T47D (cell line): ENCODE measurements around the gene TMEM37.
A peak's percentile ranks its signal among the peaks of the same experiment; 100 is the strongest.

Experiments
- DNase-seq, 2 experiments: peaks; one replicate each; pipeline versions ENCODE4 v3.0.0 to v3.0.0-alpha.2; 2011 to 2012; ENCODE audit warnings: low read depth in 1 of 2, low spot score in 1 of 2
- JUND ChIP-seq: IDR thresholded peaks from 2 replicates; pipeline ENCODE4 v1.6.1; 2012; ENCODE audit warnings: low read depth
- in situ Hi-C: cut with HindIII; loops from 2 replicates; pipeline ENCODE4 v1.10.0; 2016; ENCODE audit warnings: low sequenced_read_pairs, low pct_unique_long_range_greater_than_20kb

The TMEM37 gene

GRCh38 chr2:119422360-119423107 lies 9.1 kb upstream of the TMEM37 start:
- TF ChIP-seq JUND, result no peak
- in situ Hi-C loops, result no loop called here
- no peak for DNase-seq

- in situ Hi-C loops, result no loop called here
- DNase-seq, result no peak
- TF ChIP-seq JUND, result no peak
Observed at GRCh38 chr2:119423108-119423444, 8.6 kb upstream of the TMEM37 start.

- DNase-seq, result no peak
- TF ChIP-seq JUND, result no peak
- in situ Hi-C loops, result no loop called here
Observed at GRCh38 chr2:119423811-119424210, 7.8 kb upstream of the TMEM37 start.

GRCh38 chr2:119424284-119425118 lies 7.2 kb upstream of the TMEM37 start:
- DNase-seq, result no peak
- TF ChIP-seq JUND, result no peak
- in situ Hi-C loops, result no loop called here

GRCh38 chr2:119425119-119425405 lies 6.6 kb upstream of the TMEM37 start:
- TF ChIP-seq JUND, result no peak
- DNase-seq, result no peak
- in situ Hi-C loops, result no loop called here

- DNase-seq, result no peak
- TF ChIP-seq JUND, result no peak
- in situ Hi-C loops, result no loop called here
Observed at GRCh38 chr2:119425620-119426395, 5.8 kb upstream of the TMEM37 start.

- TF ChIP-seq JUND, result no peak
Observed at GRCh38 chr2:119426396-119426675, 5.3 kb upstream of the TMEM37 start.

GRCh38 chr2:119426801-119427395 lies 4.8 kb upstream of the TMEM37 start:
- in situ Hi-C loops, result no loop called here
- TF ChIP-seq JUND, result no peak
- peak in 1 of 2 experiments; percentile 7 for DNase-seq

More at GRCh38 chr2:119426396-119426675, 5.3 kb upstream of the TMEM37 start:
- in situ Hi-C loops, result no loop called here
- no peak for DNase-seq

GRCh38 chr2:119427756-119428155 lies 3.9 kb upstream of the TMEM37 start:
- in situ Hi-C loops, result no loop called here
- TF ChIP-seq JUND, result no peak
- DNase-seq, result no peak

GRCh38 chr2:119428488-119429224 lies 3.0 kb upstream of the TMEM37 start:
- no peak for DNase-seq
- in situ Hi-C loops, result no loop called here
- TF ChIP-seq JUND, result no peak

GRCh38 chr2:119429225-119429981 lies 2.3 kb upstream of the TMEM37 start:
- TF ChIP-seq JUND, result no peak
- in situ Hi-C loops, result no loop called here
- DNase-seq, result no peak
